Loucy (cell line): ENCODE results near the gene TCF7L2.

Experiments used
- H2AFZ ChIP-seq: fragments of 200-600 bp; sonication (generic); 2 replicates; pipeline ENCODE4 v1.6.0; 2016; ENCODE audit warnings: antibody characterized with exemption, mild to moderate bottlenecking, low read length, moderate library complexity
- H3F3A ChIP-seq: fragments of 200-600 bp; 2 replicates; pipeline ENCODE4 v1.6.0; 2016; ENCODE audit warnings: antibody characterized with exemption, low read depth, mild to moderate bottlenecking
- H3K27me3 ChIP-seq: fragments of 200-600 bp; sonication (generic); 2 replicates; pipeline ENCODE4 v1.6.1; 2014; ENCODE audit warnings: low read length, mild to moderate bottlenecking; ENCODE audit not compliant: insufficient read depth, poor library complexity, severe bottlenecking
- H3K36me3 ChIP-seq: fragments of 200-600 bp; sonication (generic); 2 replicates; pipeline ENCODE4 v1.6.1; 2016; ENCODE audit warnings: low read length; ENCODE audit not compliant: insufficient read depth
- H3K4me1 ChIP-seq: fragments of 200-600 bp; sonication (generic); 2 replicates; pipeline ENCODE4 v1.5.1; 2014; ENCODE audit warnings: low read length, mild to moderate bottlenecking; ENCODE audit not compliant: insufficient read depth, poor library complexity, severe bottlenecking
- H3K4me2 ChIP-seq: fragments of 200-600 bp; sonication (generic); 2 replicates; pipeline ENCODE4 v1.6.0; 2014; ENCODE audit warnings: antibody characterized with exemption, low read length, low read depth, mild to moderate bottlenecking; ENCODE audit not compliant: poor library complexity, severe bottlenecking
- H3K4me3 ChIP-seq: fragments of 200-600 bp; sonication (generic); 2 replicates; pipeline ENCODE4 v1.5.1; 2014; ENCODE audit warnings: low read length, mild to moderate bottlenecking, mixed read lengths; ENCODE audit not compliant: poor library complexity, severe bottlenecking
- H3K79me2 ChIP-seq: fragments of 200-600 bp; sonication (generic); 2 replicates; pipeline ENCODE4 v1.6.1; 2014; ENCODE audit warnings: low read length; ENCODE audit not compliant: insufficient read depth
- H3K9ac ChIP-seq: fragments of 200-600 bp; sonication (generic); 2 replicates; pipeline ENCODE4 v1.6.0; 2014; ENCODE audit warnings: mild to moderate bottlenecking, low read depth, low read length, moderate library complexity; ENCODE audit not compliant: poor library complexity, severe bottlenecking
- H3K9me2 ChIP-seq: fragments of 200-600 bp; sonication (generic); replicated peaks from 2 replicates; pipeline ENCODE4 v1.6.1; 2016; ENCODE audit warnings: low read depth, low read length, mixed read lengths
- H3K9me3 ChIP-seq: fragments of 200-600 bp; sonication (generic); 2 replicates; pipeline ENCODE4 v1.6.1; 2014; ENCODE audit warnings: mild to moderate bottlenecking, antibody characterized with exemption, low read length, low read depth; ENCODE audit not compliant: insufficient read depth
- H4K20me1 ChIP-seq: fragments of 200-600 bp; sonication (generic); 2 replicates; pipeline ENCODE4 v1.6.0; 2014; ENCODE audit warnings: antibody characterized with exemption, low read length, mild to moderate bottlenecking; ENCODE audit not compliant: insufficient read depth, poor library complexity, severe bottlenecking
- EZH2phosphoT487 ChIP-seq: fragments of 200-600 bp; IDR thresholded peaks from 2 replicates; pipeline ENCODE4 v1.6.1; 2018; ENCODE audit warnings: antibody characterized with exemption, mild to moderate bottlenecking, moderate library complexity, borderline replicate concordance
- TF ChIP-seq, protein P1 (sequence below): fragments of 200-600 bp; sonication (generic); conservative IDR thresholded peaks from 2 replicates; pipeline ENCODE4 v1.5.1; 2014; ENCODE audit warnings: mild to moderate bottlenecking, antibody characterized with exemption, low read length

Gene TCF7L2

DNA sequence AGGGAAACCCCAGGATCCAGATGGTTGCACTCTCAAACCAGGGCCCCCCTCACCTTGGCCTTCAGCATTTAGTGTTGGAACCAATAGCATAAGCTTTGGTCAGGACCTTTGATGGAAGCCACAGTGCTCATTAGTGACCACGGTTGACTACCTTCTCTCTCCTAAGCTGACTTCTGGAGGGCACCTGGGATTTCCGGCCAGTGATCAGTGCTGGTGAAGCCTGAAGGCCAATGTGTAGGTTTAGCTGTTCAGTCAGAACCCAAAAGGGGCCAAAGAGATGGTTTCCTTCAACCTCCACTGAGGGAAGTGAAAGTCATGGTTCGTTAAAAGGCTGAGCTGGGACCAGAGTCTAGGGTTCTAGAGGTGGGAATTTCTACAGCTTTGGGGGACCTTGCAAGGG lies 46.4 kb downstream of the TCF7L2 start:
- Histone ChIP-seq H3K36me3 (no peaks in the 10 kb centered on the region), H3F3A (no peaks in the 10 kb centered on the region), H2AFZ (no peak overlapping the region), H3K27me3 (no peaks in the 10 kb centered on the region), H4K20me1 (peaks cover 3% of the 10 kb centered on the region), H3K4me1 (no peaks in the 10 kb centered on the region), H3K9me2 (no peaks in the 10 kb centered on the region), H3K4me3 (no peak overlapping the region), H3K9me3 (no peaks in the 10 kb centered on the region), H3K9ac (no peak overlapping the region), H3K79me2 (peaks cover 12% of the 10 kb centered on the region), H3K4me2 (no peak overlapping the region)
- TF ChIP-seq, protein P1, sequence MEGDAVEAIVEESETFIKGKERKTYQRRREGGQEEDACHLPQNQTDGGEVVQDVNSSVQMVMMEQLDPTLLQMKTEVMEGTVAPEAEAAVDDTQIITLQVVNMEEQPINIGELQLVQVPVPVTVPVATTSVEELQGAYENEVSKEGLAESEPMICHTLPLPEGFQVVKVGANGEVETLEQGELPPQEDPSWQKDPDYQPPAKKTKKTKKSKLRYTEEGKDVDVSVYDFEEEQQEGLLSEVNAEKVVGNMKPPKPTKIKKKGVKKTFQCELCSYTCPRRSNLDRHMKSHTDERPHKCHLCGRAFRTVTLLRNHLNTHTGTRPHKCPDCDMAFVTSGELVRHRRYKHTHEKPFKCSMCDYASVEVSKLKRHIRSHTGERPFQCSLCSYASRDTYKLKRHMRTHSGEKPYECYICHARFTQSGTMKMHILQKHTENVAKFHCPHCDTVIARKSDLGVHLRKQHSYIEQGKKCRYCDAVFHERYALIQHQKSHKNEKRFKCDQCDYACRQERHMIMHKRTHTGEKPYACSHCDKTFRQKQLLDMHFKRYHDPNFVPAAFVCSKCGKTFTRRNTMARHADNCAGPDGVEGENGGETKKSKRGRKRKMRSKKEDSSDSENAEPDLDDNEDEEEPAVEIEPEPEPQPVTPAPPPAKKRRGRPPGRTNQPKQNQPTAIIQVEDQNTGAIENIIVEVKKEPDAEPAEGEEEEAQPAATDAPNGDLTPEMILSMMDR: no peak
- TF ChIP-seq EZH2phosphoT487: no peak

DNA sequence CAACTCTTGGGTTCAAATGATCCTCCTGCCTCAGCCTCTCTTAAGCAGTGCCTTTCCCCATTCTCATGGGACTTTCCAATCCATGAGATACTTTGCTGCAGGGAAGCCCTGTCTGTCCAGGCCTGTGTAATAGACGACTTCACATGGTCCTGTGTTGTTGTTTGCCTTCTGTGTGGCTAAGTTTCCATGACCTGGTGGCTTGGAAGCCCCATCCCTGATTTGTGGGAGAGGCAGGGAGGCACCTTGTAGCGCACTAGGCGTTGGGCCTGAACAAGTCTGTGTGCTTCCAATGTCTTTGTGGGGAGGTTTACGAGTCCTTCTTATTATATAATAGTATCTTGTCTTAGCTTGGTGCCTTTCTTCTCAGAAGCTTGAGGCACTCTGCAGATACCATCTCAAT lies 49.1 kb downstream of the TCF7L2 start:
- no peaks in the 10 kb centered on the region for H3K4me1 ChIP-seq
- H2AFZ ChIP-seq: no peak overlapping the region
- H4K20me1 ChIP-seq: no peaks in the 10 kb centered on the region
- H3K9me3 ChIP-seq: no peaks in the 10 kb centered on the region
- H3K9ac ChIP-seq: no peak overlapping the region
- no peaks in the 10 kb centered on the region for H3K27me3 ChIP-seq
- no peak overlapping the region for H3K4me3 ChIP-seq
- no peak for TF ChIP-seq EZH2phosphoT487
- TF ChIP-seq, protein P1: no peak
- no peaks in the 10 kb centered on the region for H3K9me2 ChIP-seq
- H3F3A ChIP-seq: no peaks in the 10 kb centered on the region
- H3K4me2 ChIP-seq: no peak overlapping the region
- peaks cover 15% of the 10 kb centered on the region for H3K79me2 ChIP-seq
- no peaks in the 10 kb centered on the region for H3K36me3 ChIP-seq

DNA sequence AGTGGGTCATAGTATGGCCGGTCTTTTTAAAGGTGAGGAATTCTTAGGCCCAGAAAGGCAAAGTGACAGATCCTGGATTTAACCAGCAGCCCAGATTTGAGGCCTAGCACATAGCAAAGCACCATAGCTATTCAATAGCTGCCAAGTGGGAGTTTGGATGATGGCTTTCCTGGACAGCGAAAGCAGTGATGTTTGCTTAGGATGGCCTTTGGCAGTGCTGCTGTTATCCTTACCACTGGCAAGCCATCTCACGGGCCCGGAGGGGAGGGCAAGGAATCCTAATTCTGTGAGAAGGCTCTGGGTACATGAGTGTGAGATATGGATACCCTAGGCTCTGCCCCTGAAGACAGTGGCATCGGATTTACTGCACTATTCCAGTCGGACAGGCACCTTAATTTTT lies 50.4 kb downstream of the TCF7L2 start:
- H3K9ac ChIP-seq: no peak overlapping the region
- peaks cover 15% of the 10 kb centered on the region for H3K79me2 ChIP-seq
- no peak overlapping the region for H3K4me2 ChIP-seq
- no peaks in the 10 kb centered on the region for H4K20me1 ChIP-seq
- no peaks in the 10 kb centered on the region for H3K9me2 ChIP-seq
- H3K27me3 ChIP-seq: no peaks in the 10 kb centered on the region
- no peak overlapping the region for H2AFZ ChIP-seq
- H3K36me3 ChIP-seq: no peaks in the 10 kb centered on the region
- no peaks in the 10 kb centered on the region for H3K4me1 ChIP-seq
- H3F3A ChIP-seq: no peaks in the 10 kb centered on the region
- no peak overlapping the region for H3K4me3 ChIP-seq
- TF ChIP-seq, protein P1: no peak
- no peak for TF ChIP-seq EZH2phosphoT487
- H3K9me3 ChIP-seq: no peaks in the 10 kb centered on the region
